IMR-90 (cell line): Measurements from ENCODE around the gene JAKMIP2. TPM values are rescaled to one million over a fixed set of nuclear protein-coding genes. Genes with fewer than 3 reads are reported as not detected.

Experiments
- ATAC-seq: fragments of 200-7000 bp; cut with Tn5 transposase; 2 replicates; pipeline ENCODE4 v1.9.1; 2020; ENCODE audit warnings: low read depth, mild to moderate bottlenecking, moderate library complexity
- BruUV-seq: library from RNA; stranded (reverse); fragments of 400-500 nt; replicated peaks from 2 replicates; lab custom pipeline; 2021; lab: Mats Ljungman, UMichigan
- CTCF ChIA-PET: fragments of 300-600 bp; formaldehyde crosslinking; extraction: SDS; loops from one replicate; lab custom pipeline; 2021; ENCODE audit warnings: antibody characterized with exemption; lab: Yijun Ruan, JAX
- POLR2A ChIA-PET: fragments of 300-600 bp; sonication (Branson Sonifier 250); formaldehyde crosslinking; loops from one replicate; lab custom pipeline; 2022; ENCODE audit warnings: antibody characterized with exemption; ENCODE audit not compliant: unreplicated experiment; lab: Charles Lee
- DNase-seq: peaks from one replicate; pipeline ENCODE4 v3.0.0; 2013
- H2AFZ ChIP-seq: replicated peaks from 2 replicates; pipeline ENCODE3; 2013; ENCODE audit warnings: low read length, mild to moderate bottlenecking; ENCODE audit not compliant: poor library complexity
- H2AK5ac ChIP-seq: 2 replicates; pipeline ENCODE4 v1.6.1; 2013; ENCODE audit warnings: low read depth, low read length, inconsistent platforms
- H2AK9ac ChIP-seq: replicated peaks from 2 replicates; pipeline ENCODE3; 2013; ENCODE audit warnings: mild to moderate bottlenecking, low read depth, low read length, moderate library complexity; ENCODE audit not compliant: poor library complexity
- H2BK120ac ChIP-seq: 2 replicates; pipeline ENCODE4 v1.6.1; 2013; ENCODE audit warnings: low read depth, low read length, inconsistent platforms
- H2BK15ac ChIP-seq: 3 replicates; pipeline ENCODE4 v1.6.1; 2013; ENCODE audit warnings: low read depth, low read length, inconsistent platforms
- H2BK20ac ChIP-seq: 2 replicates; pipeline ENCODE4 v1.6.1; 2013; ENCODE audit warnings: low read depth, mild to moderate bottlenecking, inconsistent platforms, low read length, moderate library complexity
- H2BK5ac ChIP-seq: 2 replicates; pipeline ENCODE4 v1.6.1; 2013; ENCODE audit warnings: mild to moderate bottlenecking, low read depth, low read length, inconsistent platforms; ENCODE audit not compliant: poor library complexity, severe bottlenecking
- H3K14ac ChIP-seq: replicated peaks from 2 replicates; pipeline ENCODE4 v1.6.1; 2013; ENCODE audit warnings: low read depth, low read length, inconsistent platforms
- H3K18ac ChIP-seq: 2 replicates; pipeline ENCODE4 v1.6.1; 2013; ENCODE audit warnings: low read depth, low read length, control low read depth
- H3K23ac ChIP-seq: 2 replicates; pipeline ENCODE4 v1.6.1; 2013; ENCODE audit warnings: low read depth, low read length, inconsistent platforms
- H3K27ac ChIP-seq: 2 replicates; pipeline ENCODE4 v1.5.1; 2013; ENCODE audit warnings: mild to moderate bottlenecking, control low read depth, low read length; ENCODE audit not compliant: insufficient read depth
- H3K27me3 ChIP-seq: 2 replicates; pipeline ENCODE4 v1.6.1; 2013; ENCODE audit warnings: low read length; ENCODE audit not compliant: control insufficient read depth, insufficient read depth
- H3K36me3 ChIP-seq: 2 replicates; pipeline ENCODE4 v1.6.1; 2013; ENCODE audit warnings: low read length, mixed read lengths; ENCODE audit not compliant: control insufficient read depth, insufficient read depth
- H3K4ac ChIP-seq: 2 replicates; pipeline ENCODE4 v1.6.1; 2013; ENCODE audit warnings: low read depth, low read length, inconsistent platforms
- H3K4me1 ChIP-seq: 2 replicates; pipeline ENCODE4 v1.6.1; 2013; ENCODE audit warnings: low read length, mixed read lengths; ENCODE audit not compliant: control insufficient read depth, insufficient read depth
- H3K4me2 ChIP-seq: 2 replicates; pipeline ENCODE4 v1.6.1; 2013; ENCODE audit warnings: low read depth, mild to moderate bottlenecking, control low read depth, low read length, moderate library complexity
- H3K4me3 ChIP-seq: 2 replicates; pipeline ENCODE4 v1.5.1; 2013; ENCODE audit warnings: low read depth, mild to moderate bottlenecking, control low read depth, low read length, moderate library complexity; ENCODE audit not compliant: insufficient read depth
- H3K56ac ChIP-seq: 2 replicates; pipeline ENCODE4 v1.6.1; 2013; ENCODE audit warnings: low read length, inconsistent platforms; ENCODE audit not compliant: insufficient read depth; ENCODE audit errors: extremely low read depth
- H3K79me1 ChIP-seq, 2 experiments: 2 replicates each; pipeline ENCODE4 v1.6.1; 2013; ENCODE audit warnings: low read length in 2 of 2, inconsistent platforms in 1 of 2, low read depth in 1 of 2
- H3K9ac ChIP-seq: 2 replicates; pipeline ENCODE4 v1.6.1; 2013; ENCODE audit warnings: low read depth, low read length, control low read depth
- H3K9me1 ChIP-seq: 2 replicates; pipeline ENCODE4 v1.6.1; 2013; ENCODE audit warnings: low read length, inconsistent platforms; ENCODE audit not compliant: insufficient read depth
- H3K9me3 ChIP-seq: 2 replicates; pipeline ENCODE4 v1.6.1; 2013; ENCODE audit warnings: low read length; ENCODE audit not compliant: control insufficient read depth, insufficient read depth
- H4K20me1 ChIP-seq: 2 replicates; pipeline ENCODE4 v1.6.1; 2013; ENCODE audit warnings: low read length, inconsistent platforms; ENCODE audit not compliant: insufficient read depth
- H4K5ac ChIP-seq: 2 replicates; pipeline ENCODE4 v1.6.1; 2013; ENCODE audit warnings: mild to moderate bottlenecking, low read depth, low read length, control low read depth
- H4K8ac ChIP-seq, 2 experiments: 2 replicates each; pipeline ENCODE4 v1.6.1; 2013; ENCODE audit warnings: low read depth in 2 of 2, low read length in 2 of 2, control low read depth in 1 of 2, inconsistent platforms in 1 of 2
- H4K91ac ChIP-seq: 2 replicates; pipeline ENCODE4 v1.6.1; 2013; ENCODE audit warnings: low read depth, low read length, inconsistent platforms; ENCODE audit not compliant: insufficient read depth
- BHLHE40 ChIP-seq: fragments of 150-350 bp; IDR thresholded peaks from 2 replicates; pipeline ENCODE4 v1.6.1; 2016; ENCODE audit warnings: mild to moderate bottlenecking, low read depth, low read length
- CEBPB ChIP-seq: IDR thresholded peaks from 2 replicates; pipeline ENCODE4 v1.6.1; 2012; ENCODE audit warnings: low read depth, low read length, improper control_type of control experiment
- CHD1 ChIP-seq: IDR thresholded peaks from 2 replicates; pipeline ENCODE4 v1.6.1; 2012; ENCODE audit warnings: low read depth, low read length, improper control_type of control experiment
- FOS ChIP-seq: fragments of 150-350 bp; IDR thresholded peaks from 2 replicates; pipeline ENCODE4 v1.6.1; 2016; ENCODE audit warnings: low read depth, low read length
- MAZ ChIP-seq: IDR thresholded peaks from 2 replicates; pipeline ENCODE4 v1.6.1; 2012; ENCODE audit warnings: low read depth, mild to moderate bottlenecking, low read length, improper control_type of control experiment, moderate library complexity, borderline replicate concordance
- MXI1 ChIP-seq: IDR thresholded peaks from 2 replicates; pipeline ENCODE4 v1.6.1; 2012; ENCODE audit warnings: low read depth, mild to moderate bottlenecking, low read length, moderate library complexity, borderline replicate concordance
- NFE2L2 ChIP-seq: fragments of 150-350 bp; IDR thresholded peaks from 2 replicates; pipeline ENCODE4 v1.6.1; 2016; ENCODE audit warnings: low read depth, mild to moderate bottlenecking, low read length
- POLR2A ChIP-seq: IDR thresholded peaks from 2 replicates; pipeline ENCODE4 v1.6.1; 2012; ENCODE audit warnings: mild to moderate bottlenecking, low read depth, low read length
- RAD21 ChIP-seq: IDR thresholded peaks from 2 replicates; pipeline ENCODE4 v1.6.1; 2012; ENCODE audit warnings: low read length, improper control_type of control experiment
- RFX5 ChIP-seq: IDR thresholded peaks from 2 replicates; pipeline ENCODE4 v1.8.0; 2012; ENCODE audit warnings: low read depth, mild to moderate bottlenecking, low read length, moderate library complexity
- SMC3 ChIP-seq: fragments of 150-350 bp; IDR thresholded peaks from 2 replicates; pipeline ENCODE4 v1.6.1; 2016; ENCODE audit warnings: low read depth, mild to moderate bottlenecking, antibody characterized with exemption, low read length, moderate library complexity
- WGBS, 2 experiments: methylation state at CpG; one replicate each; pipeline versions ENCODE4 v1.1.5 to v1.1.7; 2013; ENCODE audit warnings: missing lambda C conversion rate in 2 of 2; ENCODE audit not compliant: insufficient read length in 1 of 2; ENCODE audit errors: extremely low coverage in 2 of 2; 5-methylcytosine and 5-hydroxymethylcytosine counted together
- dilution Hi-C: fragments of 300-500 bp; cut with HindIII; formaldehyde crosslinking; loops from one replicate; pipeline ENCODE4 v1.14.3; 2018; ENCODE audit warnings: low sequenced_read_pairs; ENCODE audit not compliant: unreplicated experiment
- in situ Hi-C: fragments of 300-500 bp; cut with MboI; formaldehyde crosslinking; loops from 3 replicates; pipeline ENCODE4 v1.14.3; 2019; ENCODE audit warnings: low sequenced_read_pairs, inconsistent platforms, mixed read lengths
- intact Hi-C: fragments of 100-400 bp; cut with micrococcal nuclease; formaldehyde crosslinking; loops from 2 replicates; pipeline ENCODE4 v1.10.0; 2022
- polyA plus RNA-seq, 3 experiments: library from polyadenylated mRNA; depleted of rRNA; stranded (reverse); fragments of >200 nt; gene quantifications; 2 replicates each; pipeline ENCODE4 v1.2.3, GENCODE V29; 2012; ENCODE audit warnings: low replicate concordance in 1 of 3
- total RNA-seq: library from RNA; depleted of rRNA; stranded (reverse); fragments of >200 nt; gene quantifications from 2 replicates; pipeline ENCODE4 v1.2.3, GENCODE V29; 2012
- TF ChIP-seq, protein P1 (sequence below): fragments of 150-350 bp; IDR thresholded peaks from 2 replicates; pipeline ENCODE4 v1.6.1; 2016; ENCODE audit warnings: low read depth, mild to moderate bottlenecking, low read length, moderate library complexity, borderline replicate concordance
- TF ChIP-seq, protein P2 (sequence below): fragments of 150-350 bp; IDR thresholded peaks from 2 replicates; pipeline ENCODE4 v1.6.1; 2017; ENCODE audit warnings: mild to moderate bottlenecking, antibody characterized with exemption, low read length, low read depth

Gene JAKMIP2
- total and polyA plus RNA-seq, 2 of the 4 experiments (the other 2 are of a cell fraction) = under 0.01 TPM; not detected in 1

DNA sequence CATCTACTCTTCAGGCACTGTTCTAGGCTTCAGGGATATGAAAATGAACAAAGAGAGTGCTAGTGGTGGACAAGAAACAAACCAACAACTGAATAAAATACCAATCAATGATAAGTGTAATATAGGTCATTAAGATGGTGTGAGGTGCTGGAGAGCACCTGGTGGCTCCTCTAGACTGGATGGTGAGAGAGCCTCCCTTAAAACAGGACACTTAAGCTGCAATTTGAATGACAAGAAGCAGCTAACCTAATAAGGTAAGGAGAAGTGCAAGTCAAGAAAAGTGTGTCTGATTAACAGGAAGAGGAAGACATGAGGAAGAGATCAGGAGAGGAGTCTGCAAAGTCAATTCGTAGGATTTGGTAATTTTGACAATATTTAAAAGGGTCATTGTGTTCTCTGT is 23.1 kb downstream of the JAKMIP2 start:
- H4K20me1 ChIP-seq = no peaks in the 10 kb centered on the region
- no peaks in the 10 kb centered on the region for H3K36me3 ChIP-seq
- H4K8ac ChIP-seq = no peak overlapping the region
- CTCF ChIA-PET = no interaction called here
- H3K4me2 ChIP-seq = no peak overlapping the region
- no peak overlapping the region for H2BK15ac ChIP-seq
- no TSS peak for BruUV-seq
- H3K9me3 ChIP-seq = no peaks in the 10 kb centered on the region
- 14% methylated on average over 1 of the region's 1 CpG; no CpG with 5 or more reads in 1 of the 2 experiments for WGBS, 2 experiments
- H3K23ac ChIP-seq = no peak overlapping the region
- no peak overlapping the region for H4K91ac ChIP-seq
- H3K9me1 ChIP-seq = no peaks in the 10 kb centered on the region
- no peak overlapping the region for H3K18ac ChIP-seq
- no peaks in the 10 kb centered on the region for H3K79me1 ChIP-seq
- no peak overlapping the region for H2BK20ac ChIP-seq
- no peak overlapping the region for H3K9ac ChIP-seq
- H3K27ac ChIP-seq = no peak overlapping the region
- in situ Hi-C loops = no loop called here
- DNase-seq (no peak), ATAC-seq (no peak)
- H3K14ac ChIP-seq = no peak overlapping the region
- no peak overlapping the region for H2BK120ac ChIP-seq
- POLR2A ChIA-PET = no interaction called here
- dilution Hi-C loops = no loop called here
- H3K56ac ChIP-seq = no peak overlapping the region
- no peak for TF ChIP-seq NFE2L2
- TF ChIP-seq, protein P1, sequence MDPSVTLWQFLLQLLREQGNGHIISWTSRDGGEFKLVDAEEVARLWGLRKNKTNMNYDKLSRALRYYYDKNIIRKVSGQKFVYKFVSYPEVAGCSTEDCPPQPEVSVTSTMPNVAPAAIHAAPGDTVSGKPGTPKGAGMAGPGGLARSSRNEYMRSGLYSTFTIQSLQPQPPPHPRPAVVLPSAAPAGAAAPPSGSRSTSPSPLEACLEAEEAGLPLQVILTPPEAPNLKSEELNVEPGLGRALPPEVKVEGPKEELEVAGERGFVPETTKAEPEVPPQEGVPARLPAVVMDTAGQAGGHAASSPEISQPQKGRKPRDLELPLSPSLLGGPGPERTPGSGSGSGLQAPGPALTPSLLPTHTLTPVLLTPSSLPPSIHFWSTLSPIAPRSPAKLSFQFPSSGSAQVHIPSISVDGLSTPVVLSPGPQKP = no peak
- TF ChIP-seq MAZ = no peak
- no peak for TF ChIP-seq BHLHE40
- TF ChIP-seq CEBPB = no peak
- no peak for TF ChIP-seq MXI1
- TF ChIP-seq, protein P2, sequence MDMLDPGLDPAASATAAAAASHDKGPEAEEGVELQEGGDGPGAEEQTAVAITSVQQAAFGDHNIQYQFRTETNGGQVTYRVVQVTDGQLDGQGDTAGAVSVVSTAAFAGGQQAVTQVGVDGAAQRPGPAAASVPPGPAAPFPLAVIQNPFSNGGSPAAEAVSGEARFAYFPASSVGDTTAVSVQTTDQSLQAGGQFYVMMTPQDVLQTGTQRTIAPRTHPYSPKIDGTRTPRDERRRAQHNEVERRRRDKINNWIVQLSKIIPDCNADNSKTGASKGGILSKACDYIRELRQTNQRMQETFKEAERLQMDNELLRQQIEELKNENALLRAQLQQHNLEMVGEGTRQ = no peak
- no peak for TF ChIP-seq SMC3
- no peak for TF ChIP-seq RAD21
- no peak for TF ChIP-seq CHD1
- TF ChIP-seq FOS = no peak
- no peak for TF ChIP-seq POLR2A
- no peak for TF ChIP-seq RFX5
- H3K4me1 ChIP-seq = no peaks in the 10 kb centered on the region
- no peak overlapping the region for H3K4me3 ChIP-seq
- no peak overlapping the region for H2AK9ac ChIP-seq
- no peak overlapping the region for H2AFZ ChIP-seq
- no peak overlapping the region for H4K5ac ChIP-seq
- H3K4ac ChIP-seq = no peak overlapping the region
- H2BK5ac ChIP-seq = no peak overlapping the region
- H3K27me3 ChIP-seq = no peaks in the 10 kb centered on the region
- H2AK5ac ChIP-seq = no peak overlapping the region
- intact Hi-C loops = no loop called here
